ENCODE data around the gene SUCNR1.
"Not testable (repeated sequence)": the region's sequence is repeated elsewhere in the genome, so short reads cannot be mapped to it uniquely, and the experiment has no call there.

SUCNR1 gene

DNA sequence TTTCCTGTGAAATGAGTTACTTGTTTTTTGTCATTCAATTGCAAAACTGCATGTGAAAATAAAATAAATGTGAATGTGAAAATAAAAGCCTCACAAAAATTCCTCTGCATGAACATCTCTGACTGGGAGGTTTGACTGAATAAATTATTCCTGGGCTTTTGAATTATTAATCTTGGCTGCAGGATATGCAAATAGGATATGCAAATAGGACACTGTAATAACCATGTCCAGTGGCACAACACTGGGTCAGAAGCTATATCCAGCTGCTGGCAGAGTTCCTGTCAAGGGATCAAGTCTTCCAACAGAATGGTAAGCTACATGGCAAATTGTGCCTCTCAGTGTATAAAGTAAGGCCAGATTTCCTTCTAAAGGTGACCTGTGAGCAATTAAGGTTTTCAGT is at the start of gene SUCNR1:
SUCNR1 (plus strand) TSS at position 246 of the 400 bp plus-strand sequence. CDS start 6,250 bp downstream, outside the sequence.
- no peak for DNase-seq (ENCODE audit: low read depth)

- no peak for DNase-seq (ENCODE audit: low read depth)
These were observed 45.6 kb upstream of the SUCNR1 start for GRCh38 chr3:151827816-151828215.

- DNase-seq (ENCODE audit: low read depth) = no peak
These were observed 37.5 kb upstream of the SUCNR1 start for GRCh38 chr3:151835751-151836525.

DNA sequence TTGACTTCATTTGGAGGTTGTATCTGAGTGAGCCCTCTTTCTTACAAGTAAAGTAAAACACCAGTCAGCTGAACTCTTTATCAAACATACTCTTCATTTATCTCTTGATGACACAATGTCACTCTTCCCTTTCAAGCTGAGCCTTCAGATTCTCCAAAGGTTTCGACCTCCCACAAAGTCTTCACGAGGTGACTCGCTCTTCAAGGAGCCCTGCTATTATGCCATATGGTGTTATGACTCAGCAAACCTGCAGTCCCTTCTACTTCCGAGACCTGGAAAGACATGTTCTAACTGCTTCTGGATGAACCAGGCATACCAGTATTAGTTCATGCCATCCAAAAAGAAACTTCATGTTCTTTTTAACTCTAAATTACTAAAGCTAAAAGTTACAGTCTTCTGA is 36.4 kb upstream of the SUCNR1 start:
- DNase-seq (ENCODE audit: low read depth) = no peak

DNA sequence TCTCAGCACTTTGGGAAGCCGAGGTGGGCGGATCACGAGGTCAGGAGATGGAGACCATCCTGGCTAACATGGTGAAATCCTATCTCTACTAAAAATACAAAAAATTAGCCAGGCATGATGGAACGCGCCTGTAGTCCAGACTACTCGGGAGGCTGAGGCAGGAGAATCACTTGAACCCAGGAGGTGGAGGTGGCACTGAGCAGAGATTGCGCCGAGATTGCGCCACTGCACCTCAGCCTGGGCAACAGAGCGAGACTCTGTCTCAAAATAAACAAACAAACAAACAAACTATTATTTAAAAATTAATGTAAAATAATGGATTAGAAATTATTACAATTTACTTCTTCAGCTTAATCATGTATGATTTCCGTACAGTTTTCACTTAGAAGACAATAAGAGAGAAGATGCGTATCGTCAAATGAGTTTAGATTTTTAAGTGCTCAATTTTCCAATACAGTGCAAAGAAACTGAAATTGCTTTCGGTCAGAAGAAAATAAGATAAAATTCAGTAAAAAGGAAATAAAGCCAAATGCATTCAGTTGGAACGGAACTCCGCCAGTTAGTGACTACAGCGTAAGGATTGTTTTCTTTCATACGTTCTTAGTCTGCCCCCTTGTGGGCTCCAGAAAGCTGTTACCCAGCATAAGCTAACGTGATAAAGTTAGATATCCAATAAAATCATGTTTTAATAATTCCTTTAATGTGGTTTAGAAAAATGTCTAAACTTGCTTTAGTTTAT is 34.7 kb upstream of the SUCNR1 start:
- peak; percentile 5 for DNase-seq (ENCODE audit: low read depth)

GRCh38 chr3:151839313-151839631 is 34.2 kb upstream of the SUCNR1 start:
- DNase-seq (ENCODE audit: low read depth) = no peak

DNA sequence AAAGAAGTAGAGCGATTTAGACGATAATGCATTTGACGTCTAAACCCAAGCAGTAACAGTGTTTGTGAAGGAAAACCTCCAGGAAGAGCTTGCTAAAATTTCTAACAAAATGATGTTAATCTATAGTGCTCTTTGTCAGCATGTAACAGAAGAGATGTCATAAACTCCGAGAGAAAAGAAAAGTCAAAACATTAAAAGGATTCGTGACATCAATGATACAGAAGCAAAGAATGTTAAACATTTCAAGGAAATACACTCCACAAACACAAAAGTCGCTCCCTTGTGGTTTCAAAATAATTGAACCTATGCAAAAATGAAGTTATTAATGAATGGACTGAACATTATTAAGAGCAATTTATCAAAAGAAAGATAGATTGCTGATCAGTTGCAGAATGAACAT is 31.6 kb upstream of the SUCNR1 start:
- no peak for DNase-seq (ENCODE audit: low read depth)

DNA sequence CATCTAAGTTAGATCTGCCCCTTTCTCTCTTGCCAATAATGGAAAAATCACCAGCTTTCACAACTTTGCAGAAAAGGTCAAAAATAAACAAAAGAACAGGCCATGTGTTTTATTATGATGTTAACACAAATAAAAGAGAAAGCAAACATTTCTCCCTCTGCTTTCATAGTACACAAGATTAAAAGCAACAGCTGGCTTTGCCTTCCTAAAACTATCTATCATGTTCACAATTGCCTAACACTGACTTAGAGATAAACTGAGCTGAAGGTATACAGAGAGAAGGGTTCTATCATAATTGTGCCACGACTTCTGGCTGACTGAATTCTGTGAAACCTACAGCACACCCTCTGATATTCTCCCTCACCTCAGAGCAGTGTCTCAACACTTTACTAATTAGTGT is 30.2 kb upstream of the SUCNR1 start:
- DNase-seq (ENCODE audit: low read depth) = no peak

GRCh38 chr3:151845306-151845905 is 28.0 kb upstream of the SUCNR1 start:
- DNase-seq (ENCODE audit: low read depth) = no peak

DNA sequence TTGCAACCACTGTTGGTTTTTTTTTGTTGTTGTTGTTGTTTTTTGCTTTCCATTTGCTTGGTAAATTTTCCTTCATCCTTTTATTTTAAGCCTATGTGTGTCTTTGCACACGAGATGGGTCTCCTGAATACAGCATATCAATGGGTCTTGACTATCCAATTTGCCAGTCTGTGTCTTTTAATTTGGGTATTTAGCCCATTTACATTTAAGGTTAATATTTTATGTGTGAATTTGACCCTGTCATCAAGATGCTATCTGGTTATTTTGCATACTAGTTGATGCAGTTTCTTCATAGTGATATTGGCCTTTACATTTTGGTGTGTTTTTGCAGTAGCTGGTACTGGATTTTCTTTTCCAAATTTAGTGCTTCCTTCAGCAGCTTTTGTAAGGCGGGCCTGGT is 23.4 kb upstream of the SUCNR1 start:
- DNase-seq (ENCODE audit: low read depth) = not testable (repeated sequence)

DNA sequence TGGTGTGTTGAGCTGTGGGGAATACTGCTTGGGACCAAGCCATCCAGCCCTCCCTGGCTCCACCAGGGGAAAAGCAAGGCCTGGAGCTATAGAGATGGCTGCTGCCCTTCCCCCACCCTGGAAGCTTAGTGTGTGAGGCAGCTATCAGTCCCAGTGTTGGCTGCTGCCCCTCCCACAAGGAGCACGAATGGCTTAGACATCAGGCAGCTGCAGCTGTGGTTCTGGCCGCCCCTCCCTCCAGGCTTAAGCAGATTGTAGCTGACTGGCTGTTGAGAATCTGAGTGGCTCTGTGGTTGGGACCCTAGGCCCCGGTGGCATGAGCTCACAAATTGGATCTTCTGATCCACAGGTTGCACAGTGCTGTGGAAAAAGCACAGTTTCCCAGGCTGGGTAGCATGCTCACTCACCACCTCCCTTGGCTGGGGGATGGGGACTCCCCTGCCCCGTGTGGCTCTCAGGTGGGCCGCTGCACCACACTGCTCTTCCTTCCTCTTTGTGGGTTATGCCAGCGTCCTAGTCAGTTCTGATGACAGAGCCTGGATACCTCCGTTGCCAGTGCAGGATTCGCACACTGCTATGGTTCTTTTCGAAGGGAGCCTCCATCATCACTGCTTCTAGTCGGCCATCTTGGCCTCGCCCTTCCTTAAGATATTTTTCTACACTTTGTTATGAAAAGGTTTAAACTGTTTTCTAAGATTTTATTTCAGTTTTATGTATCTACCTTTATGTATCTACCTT is 21.2 kb upstream of the SUCNR1 start:
- no peak for DNase-seq (ENCODE audit: low read depth)

GRCh38 chr3:151856118-151856517 is 17.3 kb upstream of the SUCNR1 start:
- no peak for DNase-seq (ENCODE audit: low read depth)

GRCh38 chr3:151856641-151857040 is 16.8 kb upstream of the SUCNR1 start:
- no peak for DNase-seq (ENCODE audit: low read depth)

DNA sequence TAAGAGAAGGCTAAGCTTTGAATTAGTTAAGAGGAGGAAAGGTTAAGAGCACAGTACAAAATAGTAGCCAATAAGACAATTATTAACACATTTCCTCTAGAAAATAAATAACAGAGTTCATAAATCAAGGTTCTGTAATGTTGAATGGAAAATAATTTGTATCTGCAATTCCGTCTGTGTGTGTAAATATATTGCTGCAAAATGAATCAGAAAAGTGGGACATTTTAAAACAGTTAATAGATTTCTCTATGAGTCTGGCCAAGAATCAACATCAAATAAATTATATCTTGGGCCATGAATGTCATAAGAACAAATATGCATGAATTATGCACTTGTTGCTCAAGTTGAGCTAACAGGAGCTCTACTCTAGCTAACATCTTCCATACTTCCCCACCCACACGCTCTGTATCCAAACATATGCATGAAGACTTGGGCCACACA is 14.2 kb upstream of the SUCNR1 start:
- DNase-seq (ENCODE audit: low read depth) = no peak

GRCh38 chr3:151859905-151860304 is 13.5 kb upstream of the SUCNR1 start:
- no peak for DNase-seq (ENCODE audit: low read depth)

- no peak for DNase-seq (ENCODE audit: low read depth)
These were observed 9.8 kb upstream of the SUCNR1 start for GRCh38 chr3:151863611-151864010.

- DNase-seq (ENCODE audit: low read depth) = no peak
These were observed 8.9 kb upstream of the SUCNR1 start for GRCh38 chr3:151864423-151865101.

DNA sequence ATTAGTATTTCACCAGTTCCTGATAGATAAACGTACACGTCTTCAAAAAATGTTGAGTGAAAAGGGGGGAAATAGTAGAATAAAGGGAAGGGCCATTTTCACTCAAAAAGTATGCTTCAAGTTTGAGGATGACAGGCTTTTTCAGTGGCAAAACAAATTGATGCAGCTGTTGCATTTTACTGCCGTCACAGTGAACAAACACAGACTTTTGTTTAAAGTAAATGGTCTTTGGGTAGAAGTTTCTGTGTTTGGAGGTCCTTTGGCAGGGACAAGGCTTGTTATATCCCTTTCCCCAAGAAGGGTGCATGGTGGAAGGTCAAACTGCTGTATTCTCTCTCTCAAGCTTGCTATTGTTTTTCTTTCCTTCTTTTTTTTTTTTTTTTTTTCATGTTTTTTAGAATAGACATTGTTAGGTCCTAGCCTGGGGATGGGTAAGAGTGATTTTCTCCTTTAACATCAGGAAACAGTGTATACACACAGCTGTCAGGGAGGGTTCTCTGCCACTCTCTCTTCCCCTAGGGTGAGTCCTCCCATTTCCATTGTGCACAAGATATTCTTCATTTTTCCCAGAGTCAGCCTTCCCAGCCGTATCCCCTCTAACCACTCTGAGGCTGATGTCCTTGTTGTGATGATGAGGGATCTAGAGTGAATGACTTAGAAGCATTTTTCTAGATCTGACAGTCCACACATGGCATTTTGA is 6.6 kb upstream of the SUCNR1 start:
- no peak for DNase-seq (ENCODE audit: low read depth)

DNA sequence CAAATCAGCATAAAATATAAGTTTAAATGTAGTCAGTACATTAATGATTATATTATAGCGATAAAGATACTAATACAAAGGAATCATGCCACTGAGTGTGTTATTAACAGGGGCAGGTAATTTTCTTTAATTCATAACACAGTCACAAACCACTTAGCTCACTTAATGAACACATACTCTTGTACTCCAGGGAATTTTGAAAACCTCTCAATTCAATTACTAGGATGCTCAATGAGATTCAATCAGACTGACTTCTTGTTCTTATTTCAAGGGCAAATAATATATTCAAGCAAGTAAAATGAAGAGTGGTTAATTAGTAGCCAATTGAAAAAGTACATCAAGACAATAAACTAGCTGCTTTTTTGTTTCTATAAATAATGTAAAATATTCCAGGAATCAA is 5.8 kb upstream of the SUCNR1 start:
- no peak for DNase-seq (ENCODE audit: low read depth)

GRCh38 chr3:151869181-151869580 is 4.3 kb upstream of the SUCNR1 start:
- DNase-seq (ENCODE audit: low read depth) = no peak
